GM10266 (cell line): Measurements from ENCODE around the gene CFAP43.

Source experiments
- DNase-seq: peaks from one replicate; pipeline ENCODE4 v3.0.0; 2012; ENCODE audit errors: extremely low spot score
- CTCF ChIP-seq: IDR thresholded peaks from 2 replicates; pipeline ENCODE4 v1.5.1; 2012; ENCODE audit warnings: mild to moderate bottlenecking, low read depth; ENCODE audit not compliant: control insufficient read depth, insufficient read depth; ENCODE audit errors: missing control alignments

CFAP43 gene

DNA sequence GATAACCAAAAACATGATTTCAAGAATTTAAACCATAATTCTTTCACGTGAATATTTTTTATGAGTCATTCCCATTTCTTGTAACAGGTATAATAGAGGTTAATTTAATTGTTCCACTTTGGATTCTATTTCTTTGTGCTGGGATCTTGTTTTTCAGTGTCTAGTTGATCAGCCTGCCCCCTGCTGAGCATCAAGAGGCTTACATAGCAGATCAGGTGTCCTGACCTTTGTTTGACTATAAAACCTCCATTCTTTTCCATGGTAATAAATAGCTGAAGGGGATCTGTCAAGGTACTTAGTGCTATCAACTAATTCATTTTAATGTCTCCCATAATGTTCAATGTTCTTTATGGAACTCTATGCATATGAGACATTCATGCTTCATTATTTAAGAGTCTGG lies 151.4 kb downstream of the CFAP43 start:
- DNase-seq = no peak
- peak; percentile 56 for TF ChIP-seq CTCF
